GM21528 (cell line): ENCODE results near the gene RGS12.

Experiments used
- ATAC-seq: cut with Tn5 transposase; IDR thresholded peaks from one replicate; pipeline ENCODE4 v1.9.1; 2021; ENCODE audit warnings: mild to moderate bottlenecking, moderate library complexity; ENCODE audit not compliant: unreplicated experiment, low FRiP score

The RGS12 gene

DNA sequence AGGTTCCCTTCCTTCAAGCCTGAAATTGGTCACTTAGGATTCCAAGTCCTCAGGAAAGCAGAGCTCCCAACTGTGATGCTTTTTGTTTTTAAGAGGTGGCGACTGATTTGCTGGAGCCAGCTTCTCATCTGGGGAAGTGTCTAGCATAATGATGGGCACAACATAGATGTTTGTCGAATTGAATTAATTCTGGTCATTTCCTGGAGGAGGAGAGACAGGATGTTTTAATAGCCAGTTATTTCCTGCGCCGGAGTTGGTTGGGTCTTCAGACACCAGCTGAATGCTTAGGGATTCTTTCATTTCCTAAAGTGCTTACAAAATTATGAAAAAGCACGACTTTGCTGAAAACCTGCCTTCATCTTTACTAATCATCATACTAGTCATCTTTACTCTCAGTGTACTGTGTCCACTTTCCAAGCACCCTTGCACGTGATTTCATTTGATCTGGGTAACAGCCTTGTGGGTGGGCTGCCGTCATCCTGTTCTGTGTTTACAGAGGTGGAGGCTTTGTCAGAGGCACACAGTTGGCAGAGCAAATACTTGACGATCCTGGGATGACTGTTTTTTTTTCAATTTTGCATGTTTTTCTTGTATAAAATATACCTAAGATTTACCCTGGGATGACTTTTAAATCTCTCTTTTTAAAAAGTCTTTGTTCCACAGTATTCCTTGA lies 49.5 kb downstream of the RGS12 start:
- no peak for ATAC-seq
